Astrocyte of the spinal cord (primary cell): ENCODE data around the gene TSPAN9.
A peak's percentile ranks its signal among the peaks of the same experiment; 100 is the strongest.

ENCODE experiments used
- DNase-seq: peaks from one replicate; pipeline ENCODE4 v3.0.0; 2011; ENCODE audit warnings: low read depth, low spot score
- H3K4me3 ChIP-seq: 2 replicates; pipeline ENCODE4 v1.5.1; 2011; ENCODE audit warnings: low read depth, mild to moderate bottlenecking, low read length, moderate library complexity
- CTCF ChIP-seq: IDR thresholded peaks from 2 replicates; pipeline ENCODE4 v1.5.1; 2012; ENCODE audit warnings: low read depth, mild to moderate bottlenecking, low read length, inconsistent platforms
- in situ Hi-C: cut with HindIII; loops from 2 replicates; pipeline ENCODE4 v1.10.0; 2017; ENCODE audit warnings: low sequenced_read_pairs

TSPAN9 gene

GRCh38 chr12:3205742-3206519, 128.8 kb downstream of the TSPAN9 start:
- H3K4me3 ChIP-seq = no peak overlapping the region
- no peak for TF ChIP-seq CTCF
- DNase-seq = no peak
- in situ Hi-C loops = no loop called here

- H3K4me3 ChIP-seq = no peak overlapping the region
- DNase-seq = no peak
- in situ Hi-C loops = no loop called here
- TF ChIP-seq CTCF = no peak
Measured at GRCh38 chr12:3206536-3207072, 129.4 kb downstream of the TSPAN9 start.

- no peak for DNase-seq
- no peak overlapping the region for H3K4me3 ChIP-seq
- no peak for TF ChIP-seq CTCF
- in situ Hi-C loops = no loop called here
Measured at GRCh38 chr12:3207175-3207574, 130.0 kb downstream of the TSPAN9 start.

GRCh38 chr12:3207858-3208257, 130.7 kb downstream of the TSPAN9 start:
- DNase-seq = no peak
- no peak overlapping the region for H3K4me3 ChIP-seq
- TF ChIP-seq CTCF = peak; percentile 27
- in situ Hi-C loops = no loop called here

GRCh38 chr12:3213188-3213587, 136.0 kb downstream of the TSPAN9 start:
- no peak overlapping the region for H3K4me3 ChIP-seq
- no peak for TF ChIP-seq CTCF
- no peak for DNase-seq
- in situ Hi-C loops = no loop called here

GRCh38 chr12:3213768-3214167, 136.6 kb downstream of the TSPAN9 start:
- H3K4me3 ChIP-seq = no peak overlapping the region

More at GRCh38 chr12:3213768-3214167, 136.6 kb downstream of the TSPAN9 start:
- DNase-seq = no peak
- no peak for TF ChIP-seq CTCF
- in situ Hi-C loops = no loop called here
